ENCODE data around the gene RAPH1.

RAPH1 gene

DNA sequence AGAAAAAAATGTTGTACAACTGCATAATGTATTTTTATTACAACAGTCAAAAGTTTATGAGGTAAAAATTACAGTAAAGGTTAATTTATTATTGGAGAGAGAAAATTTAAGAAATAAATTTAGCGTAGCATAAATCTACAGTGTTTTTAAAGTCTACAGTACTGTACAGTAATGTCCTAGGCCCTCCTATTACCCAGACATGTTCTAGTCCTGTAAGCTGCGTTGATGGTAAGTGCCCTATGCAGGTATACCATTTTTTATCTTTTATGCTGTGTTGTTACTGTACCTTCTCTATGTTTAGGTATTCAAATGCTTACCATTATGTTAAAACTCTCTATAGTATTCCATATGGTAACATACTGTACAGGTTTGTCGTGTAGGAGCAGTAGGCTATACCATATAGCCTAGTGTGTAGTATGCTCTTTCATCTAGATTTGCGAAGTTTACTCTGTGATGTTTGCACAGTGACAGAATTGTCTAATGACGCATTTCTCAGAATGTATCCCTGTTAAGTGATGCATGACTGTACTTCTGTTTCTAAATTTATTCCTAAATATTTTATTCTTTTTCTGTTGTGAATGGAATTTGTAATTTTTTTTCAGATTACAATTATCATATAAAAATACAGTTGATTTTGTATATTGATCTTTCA, 182.4 kb downstream of the RAPH1 start:
- TF ChIP-seq, protein P1, sequence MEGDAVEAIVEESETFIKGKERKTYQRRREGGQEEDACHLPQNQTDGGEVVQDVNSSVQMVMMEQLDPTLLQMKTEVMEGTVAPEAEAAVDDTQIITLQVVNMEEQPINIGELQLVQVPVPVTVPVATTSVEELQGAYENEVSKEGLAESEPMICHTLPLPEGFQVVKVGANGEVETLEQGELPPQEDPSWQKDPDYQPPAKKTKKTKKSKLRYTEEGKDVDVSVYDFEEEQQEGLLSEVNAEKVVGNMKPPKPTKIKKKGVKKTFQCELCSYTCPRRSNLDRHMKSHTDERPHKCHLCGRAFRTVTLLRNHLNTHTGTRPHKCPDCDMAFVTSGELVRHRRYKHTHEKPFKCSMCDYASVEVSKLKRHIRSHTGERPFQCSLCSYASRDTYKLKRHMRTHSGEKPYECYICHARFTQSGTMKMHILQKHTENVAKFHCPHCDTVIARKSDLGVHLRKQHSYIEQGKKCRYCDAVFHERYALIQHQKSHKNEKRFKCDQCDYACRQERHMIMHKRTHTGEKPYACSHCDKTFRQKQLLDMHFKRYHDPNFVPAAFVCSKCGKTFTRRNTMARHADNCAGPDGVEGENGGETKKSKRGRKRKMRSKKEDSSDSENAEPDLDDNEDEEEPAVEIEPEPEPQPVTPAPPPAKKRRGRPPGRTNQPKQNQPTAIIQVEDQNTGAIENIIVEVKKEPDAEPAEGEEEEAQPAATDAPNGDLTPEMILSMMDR (conservative IDR thresholded peaks at IDR 0.05; ENCODE audit: low read depth, low read length): no peak
- DNase-seq (ENCODE audit: low read depth): no peak
- no peak overlapping the region for H3K4me3 ChIP-seq (ENCODE audit: low read length)

DNA sequence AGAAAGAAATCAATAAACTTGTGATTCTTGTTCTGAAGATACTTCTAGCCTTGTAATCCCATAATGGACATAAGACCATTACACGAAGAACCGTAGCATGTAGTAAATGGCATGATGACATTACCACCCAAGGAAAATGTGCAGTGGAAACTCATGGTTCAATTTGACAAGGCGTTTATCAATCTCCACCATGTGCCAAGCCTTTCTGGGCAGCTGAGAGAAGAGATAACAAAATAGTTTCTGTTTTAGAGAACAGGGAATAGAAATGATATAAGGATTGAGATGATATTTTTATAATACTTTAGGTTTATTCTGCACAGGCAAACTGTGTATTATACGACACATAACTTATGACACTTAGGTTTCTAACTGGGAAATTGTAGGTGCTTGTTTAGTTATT, 187.7 kb downstream of the RAPH1 start:
- DNase-seq (ENCODE audit: low read depth): no peak
- TF ChIP-seq, protein P1 (conservative IDR thresholded peaks at IDR 0.05; ENCODE audit: low read depth, low read length): no peak
- no peak overlapping the region for H3K4me3 ChIP-seq (ENCODE audit: low read length)

DNA sequence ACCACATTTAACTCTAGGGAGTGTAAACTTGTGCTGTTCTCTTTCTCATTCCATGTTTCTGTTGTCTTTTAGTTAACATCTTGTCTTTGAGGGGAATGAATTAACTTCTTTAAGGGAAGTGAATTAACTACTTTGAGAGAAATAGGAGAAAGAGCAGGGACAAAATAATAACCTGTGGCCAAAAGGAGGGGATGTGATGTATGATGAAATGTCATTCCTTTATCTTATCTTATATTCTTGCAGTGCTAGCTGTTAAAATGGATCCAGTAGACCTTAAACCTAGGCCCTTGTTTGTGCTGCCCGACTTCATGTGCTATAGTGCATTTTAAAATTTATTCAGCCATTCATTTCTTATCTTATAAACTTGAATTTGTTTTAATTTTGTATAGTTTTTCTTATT, 188.5 kb downstream of the RAPH1 start:
- TF ChIP-seq, protein P1 (conservative IDR thresholded peaks at IDR 0.05; ENCODE audit: low read depth, low read length): no peak
- no peak overlapping the region for H3K4me3 ChIP-seq (ENCODE audit: low read length)
- no peak for DNase-seq (ENCODE audit: low read depth)

DNA sequence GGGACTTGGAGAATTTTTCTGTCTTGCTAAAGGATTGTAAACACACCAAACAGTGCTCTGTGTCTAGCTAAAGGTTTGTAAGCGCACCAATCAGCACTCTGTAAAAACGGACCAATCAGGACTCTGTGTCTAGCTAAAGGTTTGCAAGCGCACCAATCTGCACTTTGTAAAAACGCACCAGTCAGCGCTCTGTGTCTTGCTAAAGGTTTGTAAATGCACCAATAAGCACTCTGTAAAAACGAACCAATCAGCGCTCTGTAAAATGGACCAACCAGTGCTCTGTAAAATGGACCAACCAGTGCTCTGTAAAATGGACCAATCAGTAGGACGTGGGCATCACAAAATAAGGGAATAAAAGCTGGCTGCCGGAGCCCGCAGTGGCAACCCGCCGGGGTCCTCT, 190.4 kb downstream of the RAPH1 start:
- TF ChIP-seq, protein P1 (conservative IDR thresholded peaks at IDR 0.05; ENCODE audit: low read depth, low read length): no peak
- no peak overlapping the region for H3K4me3 ChIP-seq (ENCODE audit: low read length)

More for the DNA sequence above, 190.4 kb downstream of the RAPH1 start:
- DNase-seq (ENCODE audit: low read depth): no peak
